ENCODE data around the gene KIAA2012.
"Not testable (repeated sequence)": the region's sequence is repeated elsewhere in the genome, so short reads cannot be mapped to it uniquely, and the experiment has no call there.

KIAA2012 gene

GRCh38 chr2:202120828-202121227 lies 47.8 kb downstream of the KIAA2012 start:
- no peak for DNase-seq

GRCh38 chr2:202121532-202122162 lies 48.6 kb downstream of the KIAA2012 start:
- DNase-seq: no peak

GRCh38 chr2:202122163-202122540 lies 49.1 kb downstream of the KIAA2012 start:
- DNase-seq: no peak

GRCh38 chr2:202122980-202123720 lies 50.1 kb downstream of the KIAA2012 start:
- no peak for DNase-seq

- DNase-seq: no peak
Observed at GRCh38 chr2:202124286-202124685, 51.2 kb downstream of the KIAA2012 start.

- no peak for DNase-seq
Observed at GRCh38 chr2:202127687-202128331, 54.8 kb downstream of the KIAA2012 start.

GRCh38 chr2:202129841-202130240 lies 56.8 kb downstream of the KIAA2012 start:
- no peak for DNase-seq

- no peak for DNase-seq
Observed at GRCh38 chr2:202133200-202133908, 60.3 kb downstream of the KIAA2012 start.

GRCh38 chr2:202133909-202134265 lies 60.8 kb downstream of the KIAA2012 start:
- no peak for DNase-seq

- no peak for DNase-seq
Observed at GRCh38 chr2:202135091-202135874, 62.2 kb downstream of the KIAA2012 start.

GRCh38 chr2:202136039-202136438 lies 63.0 kb downstream of the KIAA2012 start:
- DNase-seq: not testable (repeated sequence)

GRCh38 chr2:202136526-202136925 lies 63.5 kb downstream of the KIAA2012 start:
- DNase-seq: no peak

GRCh38 chr2:202140522-202141252 lies 67.6 kb downstream of the KIAA2012 start:
- DNase-seq: no peak

- no peak for DNase-seq
Observed at GRCh38 chr2:202141329-202141947, 68.4 kb downstream of the KIAA2012 start.

GRCh38 chr2:202142540-202142939 lies 69.5 kb downstream of the KIAA2012 start:
- no peak for DNase-seq

GRCh38 chr2:202147775-202148174 lies 74.7 kb downstream of the KIAA2012 start:
- no peak for DNase-seq

- no peak for DNase-seq
Observed at GRCh38 chr2:202148515-202149154, 75.6 kb downstream of the KIAA2012 start.

GRCh38 chr2:202149155-202149762 lies 76.2 kb downstream of the KIAA2012 start:
- no peak for DNase-seq

GRCh38 chr2:202149936-202150335 lies 76.9 kb downstream of the KIAA2012 start:
- DNase-seq: no peak

- DNase-seq: no peak
Observed at GRCh38 chr2:202152104-202152715, 79.2 kb downstream of the KIAA2012 start.
